Activated CD8-positive, alpha-beta memory T cell treated with anti-CD3 and anti-CD28 coated beads, Interleukin-2, amount 10 ng/mL, durations not matched to agents 7 days and 5 days (primary cell): ENCODE results near the gene LMTK2. TPM values are rescaled to one million over a fixed set of nuclear protein-coding genes. Genes with fewer than 3 reads are reported as not detected.

Source experiments
- ATAC-seq: fragments of 150-1000 bp; cut with Tn5 transposase; one replicate; pipeline ENCODE4 v1.10.0; 2021; ENCODE audit warnings: moderate library complexity
- CTCF ChIA-PET: fragments of 350-600 bp; sonication (Branson Sonifier 250); formaldehyde crosslinking; loops from one replicate; lab custom pipeline; 2021; ENCODE audit warnings: antibody characterized with exemption; lab: Charles Lee
- DNase-seq: peaks from one replicate; pipeline ENCODE4 v3.0.0-alpha.2; 2020
- H3K27ac Mint-ChIP-seq: one replicate; pipeline ENCODE4 v1.8.0; 2021; ENCODE audit warnings: mild to moderate bottlenecking, mixed read lengths
- H3K27me3 Mint-ChIP-seq: one replicate; pipeline ENCODE4 v1.8.0; 2021; ENCODE audit warnings: mixed read lengths
- H3K36me3 Mint-ChIP-seq: one replicate; pipeline ENCODE4 v1.8.0; 2021; ENCODE audit warnings: mild to moderate bottlenecking, mixed read lengths
- H3K4me1 Mint-ChIP-seq: one replicate; pipeline ENCODE4 v1.8.0; 2021; ENCODE audit warnings: mixed read lengths
- H3K4me3 Mint-ChIP-seq: one replicate; pipeline ENCODE4 v1.8.0; 2021; ENCODE audit warnings: mild to moderate bottlenecking, moderate library complexity, mixed read lengths
- H3K9me3 Mint-ChIP-seq: one replicate; pipeline ENCODE4 v1.8.0; 2022; ENCODE audit warnings: low read depth, mixed read lengths
- total RNA-seq, 2 experiments: library from RNA; stranded (reverse); gene quantifications; one replicate each; pipeline ENCODE4 v1.2.3, GENCODE V29; 2021

LMTK2 gene
- total RNA-seq, 2 experiments from 2014 or later = 8.5 to 9.6 TPM

- no peak for DNase-seq
- ATAC-seq = no peak
- Mint-ChIP-seq H3K27ac (no peak overlapping the region), H3K4me1 (no peaks in the 10 kb centered on the region), H3K36me3 (no peaks in the 10 kb centered on the region), H3K9me3 (no peaks in the 10 kb centered on the region), H3K4me3 (no peak overlapping the region), H3K27me3 (peaks cover 2% of the 10 kb centered on the region)
- CTCF ChIA-PET = interaction anchor here (1.2 kb wide), 1 partner anchor 64 kb away, joined by 3 read pairs; no protein-coding TSS in a partner anchor
Observed at GRCh38 chr7:98085674-98086073, 21.0 kb upstream of the LMTK2 start.

DNA sequence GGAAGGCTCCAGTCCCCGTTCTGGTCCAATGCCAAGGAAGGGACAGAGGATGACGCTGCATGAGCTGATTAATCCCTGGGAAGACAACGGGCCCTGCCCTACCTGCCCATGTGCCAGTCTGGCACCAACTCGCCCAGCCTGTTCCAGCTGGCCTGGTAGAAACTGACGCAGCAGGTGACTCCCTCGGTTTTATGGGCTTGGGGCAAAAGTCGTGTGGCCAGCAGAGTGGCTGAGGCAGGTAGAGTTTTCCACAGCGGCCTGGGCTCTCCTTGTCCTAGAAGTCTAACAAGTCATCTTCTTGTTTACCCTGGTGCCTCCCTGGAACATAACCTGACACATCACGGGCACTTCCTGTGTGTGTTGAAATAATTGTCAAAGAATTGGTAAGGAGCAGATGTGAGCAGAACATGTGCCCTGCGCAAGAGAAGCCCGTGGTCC, 20.4 kb upstream of the LMTK2 start:
- DNase-seq (no peak), ATAC-seq (no peak)
- Mint-ChIP-seq H3K4me1 (no peaks in the 10 kb centered on the region), H3K4me3 (no peak overlapping the region), H3K36me3 (no peaks in the 10 kb centered on the region), H3K27me3 (peaks cover 5% of the 10 kb centered on the region), H3K9me3 (no peaks in the 10 kb centered on the region), H3K27ac (no peak overlapping the region)
- CTCF ChIA-PET = interaction anchor here (1.2 kb wide), 1 partner anchor 65 kb away, joined by 3 read pairs; no protein-coding TSS in a partner anchor

- peaks cover 8% of the 10 kb centered on the region for H3K27me3 Mint-ChIP-seq
- H3K4me1 Mint-ChIP-seq = no peaks in the 10 kb centered on the region
- CTCF ChIA-PET = interaction anchor here (0.9 to 1.0 kb wide), 2 partner anchors 66 to 80 kb away, joined by 3 read pairs; no protein-coding TSS in a partner anchor
- no peaks in the 10 kb centered on the region for H3K9me3 Mint-ChIP-seq
- ATAC-seq (no peak), DNase-seq (no peak)
- H3K27ac Mint-ChIP-seq = no peak overlapping the region
- no peak overlapping the region for H3K4me3 Mint-ChIP-seq
- H3K36me3 Mint-ChIP-seq = no peaks in the 10 kb centered on the region
Observed at GRCh38 chr7:98088109-98088508, 18.6 kb upstream of the LMTK2 start.

DNA sequence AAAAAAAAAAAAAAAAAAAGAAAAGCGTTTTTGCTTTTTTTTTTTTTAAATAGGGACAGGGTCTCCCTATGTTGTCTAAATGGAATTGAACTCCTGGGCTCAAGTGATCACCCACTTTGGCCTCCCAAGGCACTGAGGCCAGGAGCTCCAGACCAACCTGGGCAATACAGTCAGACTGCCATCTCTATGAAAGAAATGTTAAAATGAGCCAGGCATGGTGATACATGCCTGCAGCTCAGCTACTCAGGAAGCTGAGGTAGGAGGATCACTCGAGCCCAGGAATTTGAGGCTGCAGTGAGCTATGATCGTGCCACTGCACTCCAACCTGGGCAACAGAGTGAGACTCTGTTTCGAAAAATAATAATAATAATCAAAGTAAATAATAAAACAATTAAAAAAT, 16.5 kb upstream of the LMTK2 start:
- no peaks in the 10 kb centered on the region for H3K4me1 Mint-ChIP-seq
- no peak for ATAC-seq

DNA sequence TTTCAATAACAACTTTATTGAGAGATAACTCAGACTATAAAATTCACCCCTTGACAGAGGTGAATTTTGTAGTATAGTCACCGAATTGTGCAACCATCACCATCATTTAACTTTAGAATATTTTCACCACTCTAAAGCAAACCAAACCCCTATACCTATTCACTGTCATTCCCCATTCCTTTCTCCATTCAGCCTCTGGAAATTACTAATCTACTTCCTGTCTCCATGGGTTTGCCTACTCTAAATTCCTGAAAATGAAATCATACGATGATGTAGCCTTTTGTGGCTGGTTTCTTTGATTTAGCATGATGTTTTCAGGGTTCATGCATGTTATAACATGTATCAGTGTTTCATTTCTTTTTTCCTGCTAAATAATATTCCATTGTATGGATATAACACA, 15.6 kb upstream of the LMTK2 start:
- H3K27me3 Mint-ChIP-seq = peaks cover 23% of the 10 kb centered on the region
- DNase-seq (no peak), ATAC-seq (no peak)
- no peak overlapping the region for H3K27ac Mint-ChIP-seq
- H3K4me3 Mint-ChIP-seq = no peak overlapping the region
- H3K36me3 Mint-ChIP-seq = no peaks in the 10 kb centered on the region
- CTCF ChIA-PET = interaction anchor here (1.2 kb wide), 1 partner anchor 77 kb away, joined by 3 read pairs; no protein-coding TSS in a partner anchor
- H3K4me1 Mint-ChIP-seq = no peaks in the 10 kb centered on the region
- no peaks in the 10 kb centered on the region for H3K9me3 Mint-ChIP-seq

More for the DNA sequence above, 16.5 kb upstream of the LMTK2 start:
- Mint-ChIP-seq H3K27me3 (peaks cover 16% of the 10 kb centered on the region), H3K4me3 (no peak overlapping the region), H3K36me3 (no peaks in the 10 kb centered on the region), H3K9me3 (no peaks in the 10 kb centered on the region), H3K27ac (no peak overlapping the region)
- no peak for DNase-seq
- CTCF ChIA-PET = interaction anchor here (1.0 to 1.2 kb wide), 2 partner anchors 16 to 78 kb away, joined by 3 to 5 read pairs; no protein-coding TSS in a partner anchor

DNA sequence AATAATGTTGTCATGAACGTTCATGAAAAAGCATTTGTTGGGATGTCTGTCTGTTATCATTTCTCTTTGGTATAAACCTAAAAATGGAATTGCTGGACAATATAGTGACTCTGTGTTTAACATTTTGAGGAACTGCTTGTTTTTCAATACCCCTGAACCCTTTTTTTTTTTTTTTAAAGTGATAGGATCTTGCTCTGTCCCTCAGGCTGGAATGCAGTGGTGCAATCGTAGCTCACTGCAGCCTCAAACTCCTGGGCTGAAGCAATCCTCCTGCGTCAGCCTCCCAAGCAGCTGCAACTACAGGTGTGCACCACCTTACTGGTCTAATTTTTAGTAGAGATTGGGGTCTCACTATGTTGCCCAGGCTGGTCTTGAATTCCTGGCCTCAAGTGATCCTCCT, 15.1 kb upstream of the LMTK2 start:
- H3K36me3 Mint-ChIP-seq = no peaks in the 10 kb centered on the region
- no peak overlapping the region for H3K4me3 Mint-ChIP-seq
- H3K9me3 Mint-ChIP-seq = no peaks in the 10 kb centered on the region

GRCh38 chr7:98097042-98097645, 9.5 kb upstream of the LMTK2 start:
- CTCF ChIA-PET = interaction anchor here (1.7 to 2.7 kb wide), 2 partner anchors 9 to 71 kb away, joined by 6 to 7 read pairs; partner anchors contain the start of gene LMTK2

More for the DNA sequence above, 15.1 kb upstream of the LMTK2 start:
- CTCF ChIA-PET = no interaction called here
- no peak for DNase-seq
- Mint-ChIP-seq H3K27ac (no peak overlapping the region), H3K27me3 (peaks cover 23% of the 10 kb centered on the region), H3K4me1 (no peaks in the 10 kb centered on the region)
- no peak for ATAC-seq

GRCh38 chr7:98100088-98100487, 6.6 kb upstream of the LMTK2 start:
- Mint-ChIP-seq H3K27me3 (peaks cover 28% of the 10 kb centered on the region), H3K9me3 (peaks cover 12% of the 10 kb centered on the region), H3K36me3 (peaks cover 4% of the 10 kb centered on the region), H3K4me3 (no peak overlapping the region), H3K27ac (no peak overlapping the region), H3K4me1 (no peaks in the 10 kb centered on the region)
- CTCF ChIA-PET = no interaction called here
- ATAC-seq (no peak), DNase-seq (no peak)

More at GRCh38 chr7:98097042-98097645, 9.5 kb upstream of the LMTK2 start:
- no peak for DNase-seq
- no peak for ATAC-seq
- H3K4me3 Mint-ChIP-seq = no peak overlapping the region
- H3K27ac Mint-ChIP-seq = no peak overlapping the region
- peaks cover 4% of the 10 kb centered on the region for H3K36me3 Mint-ChIP-seq
- peaks cover 12% of the 10 kb centered on the region for H3K9me3 Mint-ChIP-seq
- peaks cover 35% of the 10 kb centered on the region for H3K27me3 Mint-ChIP-seq
- H3K4me1 Mint-ChIP-seq = no peaks in the 10 kb centered on the region

DNA sequence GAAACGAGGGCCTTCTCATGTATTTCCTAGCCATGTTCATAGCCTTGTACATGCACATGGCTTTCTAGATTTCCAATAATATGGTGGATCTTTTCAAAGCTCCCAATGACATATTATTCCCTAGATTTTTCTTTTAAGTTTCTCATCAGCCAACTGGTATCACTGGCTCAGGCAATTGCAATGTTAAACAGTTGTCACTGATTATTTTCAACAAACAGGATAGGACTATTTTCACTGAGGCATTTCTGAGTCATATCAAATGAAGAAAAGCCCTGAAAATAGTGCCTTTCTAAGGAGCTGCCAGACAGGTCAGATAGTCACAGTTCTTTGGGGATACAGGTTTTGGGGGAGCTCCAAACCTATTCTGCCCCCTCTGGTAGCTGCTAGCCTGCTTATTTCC, 4.5 kb upstream of the LMTK2 start:
- no peak overlapping the region for H3K4me3 Mint-ChIP-seq
- DNase-seq (no peak), ATAC-seq (no peak)
- peaks cover 10% of the 10 kb centered on the region for H3K9me3 Mint-ChIP-seq
- CTCF ChIA-PET = interaction anchor here (1.0 to 2.0 kb wide), 3 partner anchors 9 to 67 kb away, joined by 3 to 11 read pairs (median 5); no protein-coding TSS in a partner anchor
- H3K27me3 Mint-ChIP-seq = peaks cover 17% of the 10 kb centered on the region
- peaks cover 4% of the 10 kb centered on the region for H3K36me3 Mint-ChIP-seq
- H3K4me1 Mint-ChIP-seq = peaks cover 2% of the 10 kb centered on the region
- no peak overlapping the region for H3K27ac Mint-ChIP-seq

DNA sequence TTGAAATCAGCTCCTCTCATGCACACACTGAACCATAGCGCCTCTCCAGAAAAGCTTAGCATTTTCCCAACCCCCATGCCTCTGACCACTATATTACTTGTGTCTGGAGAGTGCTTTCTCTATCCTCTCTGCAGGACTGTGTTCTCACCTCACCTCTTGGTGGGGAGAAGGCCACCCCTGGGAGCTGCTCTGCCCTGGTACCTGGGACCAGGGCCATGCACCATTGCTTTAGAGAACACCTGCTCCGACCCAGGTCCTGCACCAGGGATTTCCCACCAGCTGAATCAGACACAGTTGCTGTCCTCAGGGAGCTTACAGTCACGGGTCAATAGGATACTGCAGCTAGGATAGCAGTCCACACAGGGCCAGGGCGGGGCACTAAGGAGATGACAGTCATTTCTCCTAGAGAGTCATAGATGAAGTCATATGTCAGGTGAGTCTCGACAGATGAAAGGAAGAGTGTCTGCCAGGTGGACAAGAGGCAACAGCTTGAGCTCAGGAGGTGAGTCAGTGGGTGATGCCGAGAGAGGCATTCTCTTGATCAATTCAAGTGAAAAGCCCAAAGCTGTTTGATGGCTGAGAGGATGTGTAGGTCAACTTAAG, 619 bp upstream of the LMTK2 start:
- H3K4me3 Mint-ChIP-seq = peak overlapping the region; percentile 93
- DNase-seq (no peak), ATAC-seq (no peak)
- peaks cover 6% of the 10 kb centered on the region for H3K27me3 Mint-ChIP-seq
- CTCF ChIA-PET = interaction anchor here (0.7 to 3.7 kb wide), 22 partner anchors 9 to 145 kb away, joined by 3 to 50 read pairs (median 4); no protein-coding TSS in a partner anchor
- peaks cover 2% of the 10 kb centered on the region for H3K9me3 Mint-ChIP-seq
- peaks cover 17% of the 10 kb centered on the region for H3K4me1 Mint-ChIP-seq
- H3K27ac Mint-ChIP-seq = no peak overlapping the region
- H3K36me3 Mint-ChIP-seq = peaks cover 2% of the 10 kb centered on the region

GRCh38 chr7:98107313-98107721, 655 bp downstream of the LMTK2 start:
- H3K9me3 Mint-ChIP-seq = no peaks in the 10 kb centered on the region
- H3K27me3 Mint-ChIP-seq = peaks cover 3% of the 10 kb centered on the region
- H3K4me3 Mint-ChIP-seq = peak overlapping the region; percentile 93
- CTCF ChIA-PET = interaction anchor here (0.6 to 2.1 kb wide), 5 partner anchors 38 to 148 kb away, joined by 3 to 17 read pairs (median 3); no protein-coding TSS in a partner anchor
- H3K36me3 Mint-ChIP-seq = peaks cover 2% of the 10 kb centered on the region
- no peak for DNase-seq
- peak overlapping the region; percentile 65 for H3K27ac Mint-ChIP-seq
- no peak for ATAC-seq
- peaks cover 17% of the 10 kb centered on the region for H3K4me1 Mint-ChIP-seq

DNA sequence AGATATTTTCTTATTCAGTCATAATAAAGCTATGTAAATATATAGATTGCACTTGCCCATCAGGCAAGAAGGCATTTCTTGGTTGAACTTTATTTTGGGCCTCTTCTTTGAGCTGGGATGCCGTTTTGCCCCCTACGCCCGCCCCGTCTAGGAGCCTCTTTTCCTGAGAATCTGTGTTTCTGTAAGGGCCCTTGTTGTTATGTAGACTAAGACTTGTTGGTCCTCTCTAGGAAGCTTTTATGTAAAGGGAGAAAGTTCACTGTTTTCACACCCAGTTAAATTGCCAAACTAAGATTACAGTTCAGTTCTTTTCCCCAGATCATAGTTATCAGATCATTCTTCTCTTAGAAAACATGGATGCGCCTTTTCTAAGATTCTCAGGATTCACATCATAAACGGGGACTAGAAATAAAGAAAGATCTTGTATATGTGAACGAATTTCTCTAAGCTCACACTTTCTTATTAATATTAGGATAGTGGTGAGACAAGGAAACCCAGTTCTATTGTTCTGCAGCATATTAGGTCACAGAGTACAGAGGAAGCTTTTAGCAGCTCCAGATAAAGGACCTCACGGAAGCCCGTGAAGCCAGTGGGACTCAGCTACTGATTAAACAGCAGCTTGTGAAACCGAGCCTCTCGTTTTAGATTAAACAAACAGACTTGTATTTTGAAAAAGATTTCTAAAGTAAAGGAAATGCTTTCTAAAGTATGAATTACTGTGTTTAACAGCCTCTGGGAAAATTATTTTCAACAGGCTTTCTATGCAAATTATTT, 3.8 kb downstream of the LMTK2 start:
- CTCF ChIA-PET = interaction anchor here (0.7 to 3.2 kb wide), 11 partner anchors 8 to 768 kb away, joined by 3 to 23 read pairs (median 3); partner anchors contain the start of gene TRRAP
- no peak overlapping the region for H3K4me3 Mint-ChIP-seq
- peaks cover 21% of the 10 kb centered on the region for H3K4me1 Mint-ChIP-seq
- H3K36me3 Mint-ChIP-seq = peaks cover 6% of the 10 kb centered on the region
- H3K27ac Mint-ChIP-seq = no peak overlapping the region
- no peaks in the 10 kb centered on the region for H3K27me3 Mint-ChIP-seq
- ATAC-seq (no peak), DNase-seq (no peak)
- no peaks in the 10 kb centered on the region for H3K9me3 Mint-ChIP-seq

DNA sequence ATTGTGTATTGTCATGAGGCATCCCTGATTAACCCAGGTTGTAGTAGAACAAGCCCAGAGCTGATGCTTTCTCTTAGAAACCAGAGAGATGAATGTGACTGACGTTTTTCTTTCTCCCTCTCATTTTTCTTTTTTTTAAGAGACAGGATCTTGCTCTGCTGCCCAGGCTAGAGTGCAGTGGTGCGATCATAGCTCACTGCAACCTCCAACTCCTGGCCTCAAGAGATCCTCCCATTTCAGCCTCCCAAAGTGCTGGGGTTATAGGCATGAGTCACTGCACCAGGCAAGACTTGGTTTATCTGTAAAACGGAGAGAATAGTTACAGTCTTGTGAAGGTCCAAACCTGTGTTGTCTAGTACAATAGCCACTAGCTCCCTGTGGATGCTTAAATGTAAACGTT, 5.4 kb downstream of the LMTK2 start:
- Mint-ChIP-seq H3K27me3 (no peaks in the 10 kb centered on the region), H3K27ac (no peak overlapping the region), H3K9me3 (no peaks in the 10 kb centered on the region), H3K36me3 (peaks cover 6% of the 10 kb centered on the region), H3K4me3 (no peak overlapping the region), H3K4me1 (peaks cover 19% of the 10 kb centered on the region)
- DNase-seq (no peak), ATAC-seq (no peak)
- CTCF ChIA-PET = interaction anchor here (1.3 to 3.2 kb wide), 3 partner anchors 20 to 56 kb away, joined by 3 to 23 read pairs (median 5); no protein-coding TSS in a partner anchor
